Fibroblast of skin of abdomen (primary cell): ENCODE results near the gene BST1.
A peak's percentile ranks its signal among the peaks of the same experiment; 100 is the strongest.

Experiments
- DNase-seq: peaks from one replicate; pipeline ENCODE4 v3.0.0-alpha.2; 2013

BST1 gene

GRCh38 chr4:15676899-15677298 is 26.0 kb upstream of the BST1 start:
- no peak for DNase-seq

GRCh38 chr4:15677507-15677988 is 25.3 kb upstream of the BST1 start:
- DNase-seq: peak; percentile 20

GRCh38 chr4:15681067-15681371 is 21.8 kb upstream of the BST1 start:
- DNase-seq: no peak

DNA sequence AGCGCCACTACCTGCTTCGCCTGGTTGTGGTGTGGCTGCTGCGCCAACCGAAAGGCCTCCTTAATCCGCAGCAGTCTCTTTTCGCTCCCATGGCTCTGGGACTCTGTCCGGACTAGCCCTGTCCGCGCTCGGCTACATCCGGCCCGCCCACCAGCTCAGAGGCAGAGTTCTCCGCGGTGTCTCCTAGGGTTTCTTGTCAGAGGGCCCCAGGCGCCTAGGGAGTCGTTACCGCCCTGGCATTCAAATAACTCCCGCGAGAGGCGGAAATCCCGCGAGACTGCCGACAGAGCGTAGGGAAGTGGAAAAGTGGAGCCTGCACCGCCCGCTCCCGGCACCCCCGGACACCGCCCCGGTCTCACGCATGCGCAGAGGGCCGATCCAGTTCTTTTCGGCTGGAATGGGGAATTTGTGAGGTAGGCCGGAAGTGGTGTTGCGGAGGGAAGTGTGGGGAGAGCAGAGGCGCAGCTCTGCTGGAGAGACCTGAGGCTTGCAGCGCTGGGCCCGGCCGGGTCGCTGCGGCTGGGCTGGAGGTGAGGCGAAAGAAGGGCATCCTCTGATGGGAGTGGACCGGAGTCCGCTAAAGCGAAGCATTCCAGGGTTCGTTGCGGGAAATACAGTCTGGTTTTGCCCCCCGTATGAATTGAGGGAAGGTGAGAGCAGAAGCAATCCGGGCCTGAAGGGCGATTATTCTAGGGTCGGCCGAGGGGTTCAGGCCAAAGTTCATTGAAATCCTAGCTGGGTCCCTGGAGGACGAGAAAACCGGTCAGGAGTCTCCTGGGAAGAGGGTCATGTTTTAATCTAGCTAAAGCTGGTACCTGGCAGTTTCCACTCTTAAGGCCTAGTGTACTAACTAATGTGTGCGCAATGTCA is 21.3 kb upstream of the BST1 start, which contains the start of gene FAM200B:
FAM200B (plus strand) TSS at position 456 of the 870 bp plus-strand sequence. CDS start 5,151 bp downstream, outside the sequence.
- DNase-seq: peak; percentile 99

DNA sequence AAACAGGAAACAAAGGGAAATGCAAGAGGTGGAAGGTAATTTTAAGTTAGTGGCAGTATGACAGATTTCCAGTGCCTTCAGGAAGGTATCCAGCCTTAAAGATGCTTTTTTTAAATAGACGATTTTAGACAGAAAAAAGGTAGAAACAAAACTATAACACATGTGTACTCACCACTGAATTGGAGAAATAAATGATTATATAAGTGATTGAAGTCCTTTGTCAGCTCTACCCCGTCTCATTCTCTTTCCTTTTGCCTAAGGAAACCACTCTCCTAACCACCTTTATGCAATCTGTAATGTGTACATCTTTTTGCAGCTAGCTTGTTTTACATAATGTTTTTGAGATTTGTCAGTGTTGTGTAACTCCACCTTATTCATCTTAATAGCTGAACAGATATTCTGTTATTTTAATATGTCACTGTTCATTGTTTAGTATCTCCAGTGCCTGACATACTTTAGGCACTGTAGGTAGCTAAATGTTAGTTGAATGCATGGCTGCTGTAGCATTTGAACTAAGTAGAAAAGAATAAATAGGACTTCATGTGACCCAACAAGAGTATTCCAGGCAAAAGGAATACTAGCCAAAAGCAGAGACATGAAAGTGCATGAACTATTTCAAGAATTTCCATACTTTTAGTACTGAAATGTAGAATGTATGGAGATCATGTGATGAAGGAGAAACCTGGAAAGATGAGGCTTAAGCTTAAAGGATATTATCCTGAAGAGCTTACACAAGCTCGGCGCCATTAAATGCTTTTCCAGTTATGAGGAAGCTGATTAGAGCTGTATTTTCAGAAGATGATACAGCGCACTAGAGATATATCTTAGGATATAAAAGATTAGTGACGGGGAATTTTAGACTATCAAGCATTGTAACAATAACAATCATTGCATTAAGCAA is 20.4 kb upstream of the BST1 start:
- peak; percentile 32 for DNase-seq

- no peak for DNase-seq
Observed at GRCh38 chr4:15683143-15683495, 19.7 kb upstream of the BST1 start.

GRCh38 chr4:15684498-15684897 is 18.4 kb upstream of the BST1 start:
- no peak for DNase-seq

- DNase-seq: no peak
Observed at GRCh38 chr4:15688051-15688450, 14.8 kb upstream of the BST1 start.

DNA sequence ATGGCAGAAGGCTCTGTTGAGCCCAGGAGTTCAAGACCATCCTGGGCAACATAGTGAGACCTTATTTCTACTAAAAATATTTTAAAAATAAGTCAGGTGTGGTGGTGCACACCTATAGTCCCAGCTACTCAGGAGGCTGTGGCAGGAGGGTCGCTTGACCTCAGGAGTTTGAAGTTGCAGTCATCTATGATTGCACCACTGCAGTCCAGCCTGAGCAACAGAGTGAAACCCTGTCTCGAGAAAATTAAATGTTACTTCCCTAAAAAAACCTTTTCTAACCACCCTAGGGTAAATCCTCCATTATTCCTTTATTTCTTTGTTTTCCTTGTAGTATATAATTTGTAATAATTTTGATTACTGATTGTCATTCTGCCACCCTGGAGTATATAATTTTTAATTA is 13.3 kb upstream of the BST1 start:
- no peak for DNase-seq

DNA sequence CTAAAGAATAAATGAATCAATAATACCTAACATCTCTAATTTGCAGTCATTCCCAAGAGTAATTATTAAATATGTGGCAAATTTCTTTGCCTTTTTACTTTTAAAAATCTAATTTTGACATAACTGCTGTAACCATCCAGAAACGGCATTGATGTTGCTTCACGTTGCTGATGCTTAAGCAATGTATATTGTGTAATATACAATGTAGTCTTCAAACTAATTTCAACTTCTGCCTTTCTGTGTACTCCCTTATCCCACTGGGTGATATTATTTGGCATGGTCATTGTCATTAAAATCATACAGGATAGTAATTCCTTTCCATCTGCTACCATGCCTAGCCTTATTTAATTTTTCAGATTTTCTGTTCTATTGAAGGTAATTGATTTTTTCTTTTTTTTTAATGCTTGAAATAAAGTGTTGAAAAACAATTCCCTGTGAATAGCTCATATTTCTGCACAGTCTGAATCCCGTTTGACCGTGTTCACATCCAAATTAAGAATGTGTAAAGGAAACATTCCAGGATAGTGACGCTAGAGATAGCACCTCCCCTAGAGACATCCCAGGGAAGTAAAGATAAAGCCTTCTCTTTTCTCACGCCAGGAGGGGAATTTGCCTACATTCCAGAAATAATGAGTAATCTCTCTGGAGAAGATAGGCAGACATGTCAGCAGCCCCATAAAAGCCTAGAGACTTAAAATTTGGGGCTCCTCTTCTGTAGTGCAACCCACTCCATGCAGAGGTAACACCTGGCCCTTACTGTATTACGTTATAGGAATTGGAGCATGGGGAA is 12.7 kb upstream of the BST1 start:
- DNase-seq: peak; percentile 96

DNA sequence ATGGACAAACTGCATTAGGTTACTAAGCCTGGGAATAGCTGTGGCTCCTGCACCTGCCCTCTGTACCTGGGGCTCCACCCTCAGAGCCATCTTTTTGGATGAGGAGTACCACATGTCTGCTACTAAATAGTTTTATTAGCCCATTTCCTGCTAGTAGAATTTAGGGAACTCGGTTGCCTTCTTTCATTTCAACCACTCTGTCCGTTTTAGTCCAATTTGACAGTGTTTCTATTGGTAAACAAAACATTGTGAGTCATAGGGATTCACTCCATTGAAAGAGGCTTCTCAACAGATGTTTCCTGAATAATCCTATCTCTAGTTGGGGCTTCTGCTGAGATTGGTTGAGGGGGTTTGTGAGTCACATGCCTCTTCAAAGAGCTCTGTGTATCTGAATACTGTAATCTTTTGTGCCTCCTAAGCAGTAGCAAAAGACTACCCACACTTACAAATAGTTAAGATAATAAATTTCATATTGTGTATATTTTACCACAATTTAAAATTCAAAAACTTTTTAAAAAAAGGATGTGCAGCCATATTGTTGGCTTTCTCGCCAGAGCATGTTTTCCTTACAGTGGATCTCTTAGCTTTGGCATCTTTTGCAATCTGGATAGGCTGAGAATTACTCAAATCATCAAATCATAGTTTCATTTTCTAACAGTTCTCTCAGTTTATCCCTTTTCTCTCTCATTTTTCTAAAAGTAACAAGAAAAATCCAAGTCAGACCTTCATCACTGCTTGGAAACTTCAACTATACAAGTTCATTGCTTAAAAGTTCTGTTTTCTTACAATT is 11.3 kb upstream of the BST1 start:
- DNase-seq: peak; percentile 68

DNA sequence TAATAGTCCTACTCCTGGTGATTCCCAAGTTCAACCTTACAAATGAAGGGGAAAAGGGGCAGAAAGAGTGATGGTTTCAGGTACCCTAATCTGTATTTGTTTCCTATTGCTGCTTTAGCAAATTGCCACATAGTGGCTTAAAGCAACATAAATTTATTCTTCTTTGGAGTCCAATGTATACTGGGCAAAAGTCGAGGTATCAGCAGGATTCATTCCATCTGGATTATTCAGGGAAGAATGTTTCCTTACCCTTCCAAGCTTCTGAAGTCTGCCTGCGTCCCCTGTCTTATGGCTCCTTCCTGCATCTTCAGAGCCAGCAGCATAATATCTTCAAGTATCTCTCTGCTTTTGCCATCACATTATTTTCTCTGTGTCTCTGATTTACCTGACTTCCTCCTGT is 10.3 kb upstream of the BST1 start:
- DNase-seq: peak; percentile 47

- DNase-seq: no peak
Observed at GRCh38 chr4:15694431-15694830, 8.4 kb upstream of the BST1 start.

GRCh38 chr4:15695240-15695699 is 7.6 kb upstream of the BST1 start:
- DNase-seq: peak; percentile 100

- peak; percentile 52 for DNase-seq
Observed at GRCh38 chr4:15695729-15696128, 7.1 kb upstream of the BST1 start.

GRCh38 chr4:15696866-15697265 is 6.0 kb upstream of the BST1 start:
- DNase-seq: no peak

DNA sequence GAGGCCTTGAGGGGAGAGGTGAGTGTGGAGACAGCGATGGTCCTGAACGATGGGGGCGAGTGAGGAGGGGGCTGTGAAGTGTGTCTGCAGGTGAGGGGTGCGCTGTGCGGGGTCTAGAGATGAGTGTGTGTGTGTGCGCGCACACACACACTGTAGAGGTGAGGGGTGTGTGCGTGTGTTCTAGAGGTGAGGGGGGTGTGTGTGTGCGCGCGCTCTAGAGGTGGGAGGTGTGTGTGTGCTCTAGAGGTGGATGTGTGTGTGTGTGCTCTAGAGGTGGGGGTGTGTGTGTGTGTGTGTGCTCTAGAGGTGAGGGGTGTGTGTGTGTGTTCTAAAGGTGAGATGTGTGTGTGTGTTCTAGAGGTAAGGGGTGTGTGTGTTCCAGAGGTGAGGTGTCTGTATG is 574 bp downstream of the BST1 start:
- DNase-seq: no peak

- DNase-seq: no peak
Observed at GRCh38 chr4:15704129-15704528, 1.3 kb downstream of the BST1 start.

DNA sequence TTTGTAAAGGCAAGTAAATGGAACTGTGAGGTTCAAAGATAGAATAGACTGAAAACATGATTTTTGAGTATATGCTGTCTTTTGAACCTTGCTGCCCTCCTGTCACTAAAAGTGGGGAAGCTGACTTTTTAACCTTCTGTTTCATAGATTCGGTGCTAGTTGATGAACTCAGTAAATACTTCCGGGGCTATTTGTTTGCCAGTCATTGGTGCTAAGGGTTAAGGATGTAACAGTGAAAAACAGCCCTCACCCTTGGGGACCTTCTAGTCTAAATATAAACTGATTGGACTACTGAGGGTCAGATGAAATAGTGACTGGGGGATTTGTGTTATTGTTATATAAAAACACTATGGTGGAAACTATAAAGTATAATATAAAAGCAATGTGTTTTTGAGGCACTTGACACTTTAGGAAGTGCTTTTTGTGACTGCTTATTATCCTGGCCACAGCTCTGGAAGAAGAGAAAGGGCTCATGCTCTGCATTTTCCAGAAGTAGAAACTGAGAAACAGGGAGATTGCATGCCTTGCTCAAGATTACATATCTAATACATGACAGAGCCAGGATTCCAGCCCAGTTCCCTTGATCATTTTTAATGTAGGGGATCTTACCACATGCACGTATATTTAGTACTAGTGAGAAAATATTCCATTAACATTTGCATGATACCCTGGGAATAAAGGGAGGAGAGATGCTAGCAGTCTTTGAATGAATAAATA is 3.9 kb downstream of the BST1 start:
- DNase-seq: no peak

GRCh38 chr4:15707363-15707715 is 4.5 kb downstream of the BST1 start:
- no peak for DNase-seq

DNA sequence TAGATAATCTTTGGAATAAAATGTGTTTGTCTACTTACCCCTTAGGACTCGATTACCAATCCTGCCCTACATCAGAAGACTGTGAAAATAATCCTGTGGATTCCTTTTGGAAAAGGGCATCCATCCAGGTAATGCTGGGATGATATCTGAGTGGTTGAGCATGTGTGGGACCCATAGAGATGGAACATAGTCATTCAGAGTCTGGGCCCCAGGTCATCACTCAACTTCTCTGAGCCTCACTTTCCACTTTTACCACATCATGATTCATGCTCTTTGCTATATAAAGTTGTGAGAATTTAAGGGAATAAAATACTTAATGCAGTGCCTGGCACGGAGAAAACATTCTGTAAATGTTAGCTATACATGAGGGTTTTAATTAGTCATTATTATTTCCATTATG is 8.9 kb downstream of the BST1 start:
- no peak for DNase-seq
